ENCODE data around the gene ADGRB2.

The ADGRB2 gene

GRCh38 chr1:31784356-31785019, 20.3 kb upstream of the ADGRB2 start:
- H3K9me3 ChIP-seq, result no peaks in the 10 kb centered on the region
- H3K4me1 ChIP-seq (ENCODE audit: control insufficient read depth in 1 of 2, insufficient read depth in 1 of 2, low read depth in 1 of 2, low read length in 1 of 2), result peaks cover 9 to 18% of the 10 kb centered on the region in 2 experiments
- no peak overlapping the region for H3K27ac ChIP-seq
- H3K27me3 ChIP-seq, result peaks cover 23% of the 10 kb centered on the region
- H3K36me3 ChIP-seq, result no peaks in the 10 kb centered on the region
- TF ChIP-seq, protein P1, sequence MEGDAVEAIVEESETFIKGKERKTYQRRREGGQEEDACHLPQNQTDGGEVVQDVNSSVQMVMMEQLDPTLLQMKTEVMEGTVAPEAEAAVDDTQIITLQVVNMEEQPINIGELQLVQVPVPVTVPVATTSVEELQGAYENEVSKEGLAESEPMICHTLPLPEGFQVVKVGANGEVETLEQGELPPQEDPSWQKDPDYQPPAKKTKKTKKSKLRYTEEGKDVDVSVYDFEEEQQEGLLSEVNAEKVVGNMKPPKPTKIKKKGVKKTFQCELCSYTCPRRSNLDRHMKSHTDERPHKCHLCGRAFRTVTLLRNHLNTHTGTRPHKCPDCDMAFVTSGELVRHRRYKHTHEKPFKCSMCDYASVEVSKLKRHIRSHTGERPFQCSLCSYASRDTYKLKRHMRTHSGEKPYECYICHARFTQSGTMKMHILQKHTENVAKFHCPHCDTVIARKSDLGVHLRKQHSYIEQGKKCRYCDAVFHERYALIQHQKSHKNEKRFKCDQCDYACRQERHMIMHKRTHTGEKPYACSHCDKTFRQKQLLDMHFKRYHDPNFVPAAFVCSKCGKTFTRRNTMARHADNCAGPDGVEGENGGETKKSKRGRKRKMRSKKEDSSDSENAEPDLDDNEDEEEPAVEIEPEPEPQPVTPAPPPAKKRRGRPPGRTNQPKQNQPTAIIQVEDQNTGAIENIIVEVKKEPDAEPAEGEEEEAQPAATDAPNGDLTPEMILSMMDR (IDR thresholded peaks at IDR 0.05), result no peak
- H3K4me3 ChIP-seq (ENCODE audit: low read depth in 1 of 2, low read length in 1 of 2), result no peak overlapping the region

DNA sequence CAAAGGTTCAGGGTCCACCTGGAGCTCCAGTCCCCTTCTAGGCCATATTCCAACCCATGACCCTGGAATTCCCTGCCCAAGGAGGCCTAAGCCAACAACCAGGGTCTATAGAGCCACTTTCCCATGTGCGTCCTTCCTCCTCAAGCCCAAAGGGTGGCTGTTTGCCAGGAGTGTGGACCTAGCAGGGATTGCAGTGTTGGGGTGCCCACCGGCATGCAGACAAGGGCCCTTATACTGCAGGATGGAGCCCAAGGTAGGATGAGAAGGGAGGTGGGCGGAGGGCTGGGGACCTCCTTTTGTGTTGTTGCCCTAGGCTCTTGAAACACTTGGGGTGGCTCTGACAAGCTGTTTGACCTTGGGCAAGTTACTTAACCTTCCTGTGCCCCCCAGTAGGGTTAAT, 19.7 kb upstream of the ADGRB2 start:
- Histone ChIP-seq H3K9me3 (no peaks in the 10 kb centered on the region), H3K27ac (no peak overlapping the region), H3K4me3 (ENCODE audit: low read depth in 1 of 2, low read length in 1 of 2) (no peak overlapping the region), H3K27me3 (peaks cover 26% of the 10 kb centered on the region), H3K4me1 (ENCODE audit: control insufficient read depth in 1 of 2, insufficient read depth in 1 of 2, low read depth in 1 of 2, low read length in 1 of 2) (peaks cover 8 to 11% of the 10 kb centered on the region in 2 experiments), H3K36me3 (no peaks in the 10 kb centered on the region)
- TF ChIP-seq, protein P1 (IDR thresholded peaks at IDR 0.05), result no peak

- H3K4me1 ChIP-seq (ENCODE audit: control insufficient read depth in 1 of 2, insufficient read depth in 1 of 2, low read depth in 1 of 2, low read length in 1 of 2), result peaks cover 2 to 3% of the 10 kb centered on the region in 2 experiments
- H3K27ac ChIP-seq, result no peak overlapping the region
- H3K27me3 ChIP-seq, result peaks cover 37% of the 10 kb centered on the region
These were observed 18.6 kb upstream of the ADGRB2 start for GRCh38 chr1:31782421-31783410.

DNA sequence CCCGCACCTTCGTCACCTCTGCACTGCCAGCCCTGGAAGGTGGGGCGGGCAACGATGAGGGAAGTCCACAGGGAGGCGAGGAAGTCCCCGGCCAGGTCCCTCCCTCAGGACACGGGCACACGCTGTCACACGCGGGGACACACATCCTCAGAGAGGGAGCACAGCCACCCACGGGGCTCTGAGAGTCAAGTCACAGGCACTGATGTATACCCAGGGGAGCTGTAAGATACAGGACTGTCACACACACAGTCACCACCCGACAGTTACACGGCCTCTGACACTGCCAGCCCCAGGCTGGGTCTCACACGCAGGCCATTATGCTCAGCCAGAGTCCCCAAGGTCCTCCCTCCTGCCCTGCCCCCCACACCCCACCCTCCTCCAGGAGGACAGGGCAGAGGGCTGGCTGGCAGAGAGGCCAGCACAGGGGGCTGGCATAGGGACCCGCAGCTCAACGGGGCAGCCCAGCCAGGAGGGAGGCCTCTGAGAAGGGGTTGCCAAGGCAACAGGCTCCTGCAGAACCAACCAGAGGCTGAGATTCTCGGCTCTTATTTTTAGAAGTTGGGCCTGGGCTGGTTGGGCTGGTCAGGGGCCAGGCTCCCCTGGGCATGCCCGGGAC, 17.7 kb upstream of the ADGRB2 start:
- peaks cover 43% of the 10 kb centered on the region for H3K27me3 ChIP-seq
- no peaks in the 10 kb centered on the region for H3K9me3 ChIP-seq
- TF ChIP-seq, protein P1 (IDR thresholded peaks at IDR 0.05), result no peak
- no peak overlapping the region for H3K27ac ChIP-seq
- no peaks in the 10 kb centered on the region for H3K36me3 ChIP-seq
- H3K4me3 ChIP-seq (ENCODE audit: low read depth in 1 of 2, low read length in 1 of 2), result no peak overlapping the region
- no peaks in the 10 kb centered on the region for H3K4me1 ChIP-seq (ENCODE audit: control insufficient read depth in 1 of 2, insufficient read depth in 1 of 2, low read depth in 1 of 2, low read length in 1 of 2)

More at GRCh38 chr1:31782421-31783410, 18.6 kb upstream of the ADGRB2 start:
- Histone ChIP-seq H3K4me3 (ENCODE audit: low read depth in 1 of 2, low read length in 1 of 2) (no peak overlapping the region), H3K36me3 (no peaks in the 10 kb centered on the region), H3K9me3 (no peaks in the 10 kb centered on the region)
- TF ChIP-seq, protein P1 (IDR thresholded peaks at IDR 0.05), result no peak

GRCh38 chr1:31781138-31781755, 17.1 kb upstream of the ADGRB2 start:
- Histone ChIP-seq H3K4me3 (ENCODE audit: low read depth in 1 of 2, low read length in 1 of 2) (no peak overlapping the region), H3K9me3 (no peaks in the 10 kb centered on the region), H3K36me3 (no peaks in the 10 kb centered on the region), H3K27me3 (peaks cover 49% of the 10 kb centered on the region), H3K27ac (no peak overlapping the region), H3K4me1 (ENCODE audit: control insufficient read depth in 1 of 2, insufficient read depth in 1 of 2, low read depth in 1 of 2, low read length in 1 of 2) (no peaks in the 10 kb centered on the region)
- TF ChIP-seq, protein P1 (IDR thresholded peaks at IDR 0.05), result no peak

Measured in neutrophil (primary cell).